CD4-positive, alpha-beta T cell treated with Interleukin-10 for 1 hour (primary cell): ENCODE results near the gene TPPP3.
"Not testable (repeated sequence)": the region's sequence is repeated elsewhere in the genome, so short reads cannot be mapped to it uniquely, and the experiment has no call there.

Experiments
- DNase-seq: peaks from one replicate; pipeline ENCODE4 v3.0.0-alpha.2; 2020

The TPPP3 gene

DNA sequence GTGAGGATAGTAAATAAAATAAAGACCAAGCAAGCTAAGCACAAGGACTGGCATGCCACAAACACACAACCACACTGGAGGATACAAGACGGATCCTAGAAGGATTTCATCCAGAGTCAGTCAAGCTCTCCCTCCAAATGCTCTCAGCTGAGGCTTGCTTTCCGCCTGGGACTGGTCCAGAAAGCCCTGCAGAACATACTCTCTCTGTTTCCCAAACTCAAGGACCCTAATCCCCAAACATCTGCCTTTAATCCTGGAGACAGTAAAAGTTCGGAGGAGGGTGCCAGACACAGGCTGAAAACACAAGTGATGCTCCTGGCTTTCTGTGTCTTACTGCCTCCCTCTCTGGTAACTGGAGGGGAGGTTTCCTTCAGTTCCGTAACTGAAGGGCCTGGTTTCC lies 32.3 kb upstream of the TPPP3 start:
- DNase-seq = no peak

GRCh38 chr16:67425061-67425460 lies 31.8 kb upstream of the TPPP3 start:
- no peak for DNase-seq

DNA sequence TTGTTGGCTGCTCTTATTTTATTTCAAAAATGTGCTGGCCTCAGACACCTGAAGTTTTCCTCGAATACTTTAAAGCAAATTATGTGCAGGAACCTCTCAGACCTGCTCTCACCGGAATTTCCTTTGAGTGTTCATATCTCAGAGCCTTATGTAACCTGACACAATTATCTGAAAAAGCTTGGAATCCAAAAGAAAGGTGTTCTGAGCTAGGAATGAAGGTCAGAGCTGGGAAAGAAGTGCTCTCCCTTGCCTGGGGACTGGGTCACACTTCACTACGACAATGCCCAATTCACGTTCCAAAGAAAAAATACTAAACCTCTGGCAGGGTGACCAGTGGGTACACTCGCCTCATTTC lies 30.9 kb upstream of the TPPP3 start:
- no peak for DNase-seq

DNA sequence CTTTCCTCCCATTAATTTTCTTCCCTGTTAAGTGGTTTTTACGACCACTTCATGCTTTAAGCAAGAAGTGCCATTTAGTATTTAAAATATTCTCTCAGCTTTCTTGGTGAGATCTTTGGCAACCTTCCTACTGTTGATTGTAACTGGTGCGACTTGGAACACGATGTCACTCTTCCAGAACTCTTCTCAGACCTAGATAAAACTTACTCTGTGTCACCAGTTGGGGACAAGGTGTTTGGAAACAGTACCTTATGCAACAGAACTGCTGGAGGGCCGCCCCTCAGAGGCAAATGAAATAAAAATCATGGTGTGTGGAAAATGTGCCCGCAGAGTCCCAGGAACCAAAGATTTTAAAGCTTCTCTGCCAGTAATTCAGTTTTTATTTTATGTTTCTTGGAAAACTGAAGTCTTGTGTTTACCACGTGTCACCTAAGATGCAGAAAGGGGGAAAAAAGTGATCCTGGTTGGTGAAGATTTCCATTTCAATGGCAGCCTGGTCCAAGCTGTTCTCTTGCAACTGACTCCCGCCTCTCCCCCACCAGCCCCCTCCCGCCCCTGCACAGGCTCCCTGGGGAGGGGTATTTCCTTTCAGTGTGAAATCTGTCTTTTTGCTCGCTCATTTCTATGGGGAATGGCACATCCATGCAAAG lies 30.4 kb upstream of the TPPP3 start:
- DNase-seq = no peak

GRCh38 chr16:67423015-67423414 lies 29.7 kb upstream of the TPPP3 start:
- DNase-seq = no peak

DNA sequence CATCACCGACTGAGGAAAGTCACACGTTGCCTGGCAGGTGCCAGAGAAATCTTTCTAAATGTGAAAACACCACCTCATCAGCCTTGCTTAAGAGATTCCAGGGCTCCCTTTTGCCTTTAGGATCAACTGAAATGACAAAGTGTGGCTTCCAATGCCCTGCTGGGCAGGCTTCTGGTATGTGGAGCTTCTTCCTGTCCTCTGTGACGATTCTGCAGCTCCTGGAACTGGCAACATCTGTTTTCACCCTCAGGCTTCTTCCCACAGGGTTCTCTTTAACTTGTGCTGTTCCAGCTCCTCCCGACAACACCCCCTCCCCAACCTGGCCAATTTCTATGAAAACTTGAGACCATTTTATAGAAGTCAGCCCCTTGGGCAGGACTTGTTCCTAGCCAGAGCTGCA lies 27.7 kb upstream of the TPPP3 start:
- DNase-seq = no peak

- DNase-seq = no peak
Observed at GRCh38 chr16:67419931-67420330, 26.6 kb upstream of the TPPP3 start.

DNA sequence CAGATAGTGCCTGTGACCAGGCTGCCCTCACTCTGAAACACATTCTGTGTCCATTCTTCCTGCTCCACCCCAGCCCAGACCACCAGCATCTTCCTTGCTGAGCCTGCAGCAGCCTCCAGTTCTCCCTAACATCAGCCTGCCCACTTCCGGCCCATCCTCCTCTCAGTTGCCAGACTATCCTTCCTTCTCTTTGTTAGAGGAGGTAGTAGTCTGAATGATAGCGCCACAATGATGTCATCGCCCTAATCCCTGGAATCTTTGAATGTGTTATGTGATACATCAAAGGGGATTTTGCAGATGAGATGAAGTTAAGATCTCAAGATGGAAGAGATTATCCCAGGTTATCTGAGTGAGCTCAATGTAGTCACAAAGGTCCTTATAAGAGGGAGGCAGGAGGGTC lies 26.2 kb upstream of the TPPP3 start:
- no peak for DNase-seq

DNA sequence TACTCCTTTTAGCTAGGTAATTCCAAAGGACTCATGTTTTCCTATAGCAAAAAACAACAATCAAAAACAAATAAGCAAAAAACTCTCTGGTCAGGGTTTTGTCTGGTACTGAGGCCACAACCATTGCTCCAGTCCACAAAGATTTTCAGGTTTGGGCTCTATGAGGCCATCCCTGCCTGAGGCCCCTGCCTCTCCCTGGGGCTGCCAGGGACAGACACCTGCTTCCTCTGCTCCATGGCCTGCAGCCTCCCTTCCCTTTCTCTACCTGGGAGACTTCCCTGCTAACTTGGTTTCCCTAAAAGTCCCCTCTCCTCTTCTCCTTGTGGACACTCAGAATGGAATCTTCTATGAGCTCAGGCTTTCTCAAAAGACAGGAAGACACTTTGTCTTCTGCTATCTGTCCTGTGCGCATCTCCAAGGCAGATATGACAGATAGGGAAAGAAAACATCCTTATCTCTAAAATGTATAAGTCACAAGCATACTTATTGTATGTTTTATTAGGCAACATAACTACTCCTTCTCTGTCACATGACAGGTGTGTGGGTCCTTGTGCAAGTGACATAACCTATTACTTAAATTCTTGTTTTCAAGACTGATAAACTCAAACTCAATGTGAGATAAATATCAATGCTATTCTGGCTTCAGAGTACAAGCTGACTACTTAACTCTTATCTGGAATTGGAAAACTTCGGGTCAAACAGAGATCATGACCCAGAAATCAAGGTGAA lies 24.2 kb upstream of the TPPP3 start:
- no peak for DNase-seq

DNA sequence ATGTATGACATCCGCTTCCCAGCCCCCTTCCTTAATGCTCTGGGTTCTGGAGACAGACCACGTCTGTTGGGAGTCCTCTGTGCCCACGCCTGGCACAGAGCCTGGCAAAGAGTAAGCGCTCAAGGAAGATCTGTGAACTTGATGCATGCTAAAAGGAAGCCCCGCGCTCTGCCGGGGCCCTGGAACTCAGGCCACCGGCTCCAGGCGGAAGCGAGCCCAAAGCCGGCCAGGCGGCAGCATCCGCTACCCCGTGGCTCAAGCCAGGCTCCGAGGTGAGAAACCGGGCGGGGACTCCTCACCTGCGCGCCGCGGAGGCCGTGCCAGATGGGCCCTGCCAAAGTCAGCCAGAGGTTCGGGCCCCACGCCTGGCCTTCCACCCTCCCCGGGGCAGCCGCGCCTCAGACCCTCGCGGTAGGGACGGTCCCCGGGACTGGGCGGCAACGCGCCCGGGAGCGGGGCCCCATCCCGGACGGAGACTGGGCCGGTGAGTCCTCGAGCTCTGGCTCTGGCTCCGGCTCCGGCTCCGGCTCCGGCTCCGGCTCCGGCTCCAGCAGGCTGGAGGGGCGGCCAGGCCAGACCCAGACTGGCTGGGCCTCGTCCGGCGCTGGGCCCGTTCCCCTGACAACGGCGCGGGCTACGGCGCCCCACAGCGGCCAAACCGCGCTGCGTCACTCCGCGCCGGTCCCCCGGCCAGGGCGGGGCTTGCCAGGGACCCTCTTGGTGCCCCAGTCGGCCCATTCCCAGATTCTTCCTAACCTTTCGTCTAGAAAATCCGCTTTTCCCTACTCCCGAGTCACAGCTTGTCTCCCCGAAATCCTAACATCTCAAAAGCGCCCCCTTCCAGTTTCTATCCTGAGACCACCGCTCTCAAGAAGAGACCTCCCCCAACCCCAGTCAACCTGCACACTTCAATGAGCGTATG lies 22.8 kb upstream of the TPPP3 start, which contains the start of gene ZDHHC1:
TSS of gene ZDHHC1 (minus strand) at position 606 of the 922 bp plus-strand sequence. CDS start 8,702 bp downstream, outside the sequence.
- peak; percentile 46 for DNase-seq

- DNase-seq = not testable (repeated sequence)
Observed at GRCh38 chr16:67415421-67415820, 22.1 kb upstream of the TPPP3 start.

- DNase-seq = no peak
Observed at GRCh38 chr16:67413978-67414911, 20.9 kb upstream of the TPPP3 start.

DNA sequence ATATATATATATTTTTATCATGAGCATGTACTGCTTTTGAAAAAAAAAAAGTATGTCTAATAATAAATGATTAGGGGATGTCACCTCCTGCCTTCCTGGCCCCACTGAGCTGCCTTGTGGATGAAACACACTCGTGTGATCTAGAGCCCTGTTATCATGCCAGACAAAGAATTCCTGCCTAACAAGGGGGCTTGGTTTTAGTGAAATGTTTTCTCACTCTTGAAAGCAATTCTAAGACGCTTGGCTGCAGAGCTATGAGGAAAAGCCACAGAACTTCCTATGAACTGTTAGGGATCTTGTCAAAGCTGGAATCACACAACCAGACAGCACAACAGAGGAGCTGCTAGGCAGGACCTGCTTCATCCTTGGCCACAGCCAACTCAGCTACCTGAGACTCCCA lies 19.0 kb upstream of the TPPP3 start:
- no peak for DNase-seq

GRCh38 chr16:67411339-67411738 lies 18.0 kb upstream of the TPPP3 start:
- no peak for DNase-seq

DNA sequence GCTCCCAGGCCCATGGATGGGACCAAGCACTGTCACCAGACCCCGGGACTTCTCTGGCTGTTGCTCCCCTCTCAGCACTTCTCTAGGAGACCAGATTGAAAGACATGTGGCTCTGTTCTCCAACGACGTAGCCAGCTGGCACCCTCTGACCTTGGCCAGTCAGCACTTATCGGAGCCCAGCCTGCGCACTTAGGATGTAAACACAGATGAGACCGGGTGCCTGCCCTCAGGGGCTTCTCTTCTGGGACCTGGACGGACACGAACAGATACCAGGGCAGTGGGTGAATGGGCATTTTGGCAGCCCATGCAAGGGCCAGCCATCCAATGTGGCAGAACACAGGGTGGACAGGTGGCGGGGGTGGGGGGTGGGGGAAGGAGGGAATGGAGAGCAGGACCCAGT lies 16.3 kb upstream of the TPPP3 start:
- no peak for DNase-seq

- no peak for DNase-seq
Observed at GRCh38 chr16:67407788-67408452, 14.6 kb upstream of the TPPP3 start.

DNA sequence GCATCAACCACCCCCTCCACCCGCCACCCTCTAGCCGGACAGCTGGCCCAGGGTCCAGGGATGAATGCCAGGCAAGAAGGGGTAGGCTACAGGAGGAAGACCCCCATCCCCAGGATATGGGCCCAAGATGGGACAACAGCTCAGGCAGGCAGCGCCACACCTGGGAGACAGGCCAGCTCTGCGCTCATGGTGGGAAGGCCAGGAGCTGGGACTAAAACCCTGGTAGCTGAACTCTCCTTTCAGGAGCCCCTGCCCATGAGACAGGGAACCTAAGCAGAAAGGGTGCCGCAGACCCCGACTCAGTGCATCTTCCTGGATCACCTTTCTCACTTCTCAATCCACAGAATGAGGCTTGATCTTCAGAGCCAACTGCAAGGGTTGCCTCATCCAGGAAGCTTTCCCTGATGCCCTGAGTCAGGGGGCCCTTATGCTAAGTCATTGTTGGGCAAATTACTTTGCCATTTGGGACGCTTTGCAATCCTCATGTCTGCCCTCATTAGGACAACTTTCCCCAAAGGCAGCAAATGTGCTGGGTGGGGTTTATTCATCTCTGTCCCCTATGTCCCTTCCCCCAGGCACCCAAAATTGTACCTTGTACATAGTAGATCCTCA lies 14.0 kb upstream of the TPPP3 start:
- no peak for DNase-seq

DNA sequence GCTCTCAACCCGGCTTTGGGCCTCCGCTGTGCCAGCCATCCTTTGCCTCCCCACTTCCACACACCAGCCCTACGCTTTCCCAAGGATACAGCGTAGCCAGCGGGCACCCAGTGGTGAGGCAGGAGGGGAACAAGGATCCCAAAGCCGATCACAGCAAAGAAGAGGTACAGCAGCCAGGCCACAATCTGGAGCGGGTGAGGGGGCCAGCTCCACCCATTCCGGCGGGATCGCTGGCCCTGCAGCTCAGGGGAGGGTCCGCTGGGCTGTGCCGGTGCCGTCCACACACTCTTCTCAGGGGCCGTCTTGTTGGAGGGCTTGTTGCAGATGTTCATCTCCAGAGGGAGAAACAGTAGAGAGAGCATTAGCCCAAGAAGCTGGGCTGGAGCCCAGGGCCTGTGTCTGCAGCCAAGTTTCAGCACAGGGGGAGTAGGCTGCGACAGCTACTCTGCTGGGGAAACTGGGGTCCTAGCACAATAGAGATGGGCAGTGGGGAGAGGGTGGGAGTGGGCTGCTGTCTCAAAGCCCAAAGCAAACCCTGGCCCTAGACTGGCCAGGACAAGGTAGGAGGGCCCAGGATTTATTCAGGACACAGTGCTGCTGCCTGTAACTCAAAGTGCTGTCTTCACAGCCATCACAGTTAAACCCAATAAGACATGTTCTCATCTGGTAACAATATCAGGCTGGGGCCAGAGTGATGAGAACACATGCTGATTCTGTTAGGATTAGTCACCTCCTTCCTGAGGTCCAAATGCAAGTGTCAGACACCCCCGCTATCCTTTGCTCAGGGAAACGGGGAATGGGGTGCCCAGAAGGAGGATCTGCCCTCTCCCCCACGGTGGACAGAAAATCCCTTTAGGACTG lies 13.0 kb upstream of the TPPP3 start:
- DNase-seq = no peak

DNA sequence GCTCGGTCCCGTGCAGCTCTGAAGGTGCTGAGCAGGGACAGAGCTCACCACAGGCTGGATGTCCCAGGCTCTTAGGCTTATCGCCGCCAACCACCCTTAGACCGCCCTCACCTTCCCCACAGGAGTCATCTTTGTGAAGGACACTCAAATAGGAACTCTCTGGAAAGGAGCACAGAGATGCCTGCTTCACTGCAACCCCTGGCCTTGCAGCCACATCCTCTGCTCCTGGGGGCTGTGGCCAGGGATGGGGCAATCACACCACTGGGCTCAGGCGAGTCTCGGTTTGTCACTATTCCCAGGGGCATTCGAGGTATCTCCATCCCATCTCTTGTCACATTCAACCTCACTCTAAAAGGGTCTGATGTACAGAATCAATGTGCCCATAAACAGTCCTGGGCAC lies 12.0 kb upstream of the TPPP3 start:
- DNase-seq = no peak

DNA sequence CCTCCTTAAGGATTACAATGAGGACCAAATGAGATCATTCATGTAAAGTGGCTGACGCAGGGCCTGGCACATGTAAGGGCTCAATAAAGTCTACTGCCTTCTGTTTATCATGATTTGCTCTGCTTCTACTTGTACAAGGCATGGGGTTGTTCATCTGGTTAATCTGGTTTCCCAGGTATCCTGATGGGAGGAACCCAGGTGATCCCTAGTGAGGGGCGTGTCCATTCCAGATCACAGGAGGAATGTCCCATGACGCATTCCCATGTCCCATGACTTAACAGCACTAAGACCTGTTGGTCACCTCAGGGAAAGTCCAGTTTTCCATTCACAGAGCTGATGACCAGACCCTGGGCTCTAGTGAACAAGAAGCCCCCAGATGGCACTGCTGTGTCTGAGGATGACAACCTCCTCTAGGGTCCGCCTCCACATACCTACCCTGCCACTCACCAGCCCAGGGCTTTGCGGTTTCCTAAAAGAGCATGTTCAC lies 11.5 kb upstream of the TPPP3 start:
- no peak for DNase-seq
